ENCODE measurements around the gene KRTAP9-4. TPM values are rescaled to one million over a fixed set of nuclear protein-coding genes. Genes with fewer than 3 reads are reported as not detected.

The KRTAP9-4 gene
- total and polyA plus RNA-seq, 12 donors, result not detected

DNA sequence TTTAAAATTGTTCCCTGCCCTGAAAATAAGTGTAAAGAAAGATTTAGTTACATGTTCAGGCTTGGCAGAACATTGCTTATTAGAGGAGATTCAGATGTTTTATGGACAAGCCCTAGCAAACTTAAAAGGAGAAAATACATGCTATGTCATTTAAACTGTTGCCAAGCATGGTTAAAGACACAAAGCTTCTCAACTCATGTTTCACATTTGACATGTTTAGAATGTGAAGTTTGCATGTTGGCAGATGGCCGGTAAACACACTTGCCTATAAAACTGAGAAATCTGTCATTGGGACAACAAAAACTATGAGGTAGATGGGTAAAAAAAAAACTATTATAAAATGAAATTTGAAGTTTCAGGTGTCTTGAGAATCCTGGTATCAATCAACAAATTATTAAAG, 47.4 kb downstream of the KRTAP9-4 start:
- 89% methylated on average over 1 of the region's 1 CpG for WGBS, 2 donors
- Histone ChIP-seq H3K4me1 (peaks cover 0 to 2% (median 0%) of the 10 kb centered on the region in 9 donors), H3K27ac (no peak overlapping the region), H3K27me3 (peaks cover 0 to 15% (median 10%) of the 10 kb centered on the region in 7 donors), H3K36me3 (no peaks in the 10 kb centered on the region), H3K4me3 (no peak overlapping the region), H3K9me3 (peaks cover 0 to 18% (median 0%) of the 10 kb centered on the region in 11 donors)
- ATAC-seq (no peak), DNase-seq (no peak)
- TF ChIP-seq, protein P1, sequence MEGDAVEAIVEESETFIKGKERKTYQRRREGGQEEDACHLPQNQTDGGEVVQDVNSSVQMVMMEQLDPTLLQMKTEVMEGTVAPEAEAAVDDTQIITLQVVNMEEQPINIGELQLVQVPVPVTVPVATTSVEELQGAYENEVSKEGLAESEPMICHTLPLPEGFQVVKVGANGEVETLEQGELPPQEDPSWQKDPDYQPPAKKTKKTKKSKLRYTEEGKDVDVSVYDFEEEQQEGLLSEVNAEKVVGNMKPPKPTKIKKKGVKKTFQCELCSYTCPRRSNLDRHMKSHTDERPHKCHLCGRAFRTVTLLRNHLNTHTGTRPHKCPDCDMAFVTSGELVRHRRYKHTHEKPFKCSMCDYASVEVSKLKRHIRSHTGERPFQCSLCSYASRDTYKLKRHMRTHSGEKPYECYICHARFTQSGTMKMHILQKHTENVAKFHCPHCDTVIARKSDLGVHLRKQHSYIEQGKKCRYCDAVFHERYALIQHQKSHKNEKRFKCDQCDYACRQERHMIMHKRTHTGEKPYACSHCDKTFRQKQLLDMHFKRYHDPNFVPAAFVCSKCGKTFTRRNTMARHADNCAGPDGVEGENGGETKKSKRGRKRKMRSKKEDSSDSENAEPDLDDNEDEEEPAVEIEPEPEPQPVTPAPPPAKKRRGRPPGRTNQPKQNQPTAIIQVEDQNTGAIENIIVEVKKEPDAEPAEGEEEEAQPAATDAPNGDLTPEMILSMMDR (IDR thresholded peaks at IDR 0.05), result no peak
- intact Hi-C loops (cut with DNase I), result loop anchor here in 1 of 10 donors (10.0 kb wide), 1 partner anchor 352 kb away; no protein-coding TSS in a partner anchor

DNA sequence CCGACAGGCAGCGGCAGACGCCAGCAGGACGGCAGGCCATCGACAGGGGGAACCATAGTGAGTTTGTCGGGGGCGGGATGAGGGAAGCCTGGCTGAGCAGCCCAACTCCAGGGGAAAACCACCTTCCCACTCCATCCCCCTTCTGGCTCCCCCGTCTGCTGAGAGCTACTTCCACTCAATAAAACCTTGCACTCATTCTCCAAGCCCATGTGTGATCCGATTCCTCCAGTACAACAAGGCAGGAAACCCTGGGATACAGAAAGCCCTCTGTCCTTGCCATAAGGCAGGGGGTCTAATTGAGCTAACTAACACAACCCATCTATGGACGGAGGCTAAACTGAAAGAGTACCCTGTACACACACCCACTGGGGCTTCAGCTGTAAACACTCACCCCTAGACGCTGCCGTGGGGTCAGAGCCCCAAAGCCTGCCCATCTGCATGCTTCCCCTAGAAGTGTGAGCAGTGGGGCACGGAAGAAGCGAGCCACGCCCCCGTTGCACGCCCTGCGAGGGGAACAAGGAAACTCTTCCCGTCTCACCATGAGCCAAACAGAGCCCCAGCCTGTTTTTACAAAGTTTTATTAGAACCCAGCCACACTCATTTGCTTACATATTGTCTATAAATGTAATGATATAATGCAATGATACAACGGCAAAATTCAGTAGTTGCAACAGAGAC, 49.1 kb downstream of the KRTAP9-4 start:
- peaks cover 0 to 20% (median 0%) of the 10 kb centered on the region in 11 donors for H3K9me3 ChIP-seq
- intact Hi-C loops (cut with DNase I), result loop anchor here in 1 of 10 donors (10.0 kb wide), 1 partner anchor 354 kb away; no protein-coding TSS in a partner anchor
- no peaks in the 10 kb centered on the region for H3K36me3 ChIP-seq
- H3K4me1 ChIP-seq, result peaks cover 0 to 10% (median 4%) of the 10 kb centered on the region in 9 donors
- WGBS, 2 donors, result 84 to 85% methylated on average over 20 of the region's 20 CpGs
- DNase-seq (no peak), ATAC-seq (no peak)
- TF ChIP-seq, protein P1 (IDR thresholded peaks at IDR 0.05), result no peak
- no peak overlapping the region for H3K27ac ChIP-seq
- H3K27me3 ChIP-seq, result peaks cover 0 to 6% (median 0%) of the 10 kb centered on the region in 7 donors
- no peak overlapping the region for H3K4me3 ChIP-seq

Other genes with a start within 250 kb of the KRTAP9-4 start
Only the 30 nearest of the 41 such genes appear.
- not detected for gene KRTAP2-3, start 189.6 kb upstream of the KRTAP9-4 start, total RNA-seq
- not detected for gene KRTAP2-3, start 189.6 kb upstream of the KRTAP9-4 start, polyA plus RNA-seq
- not detected for gene KRTAP2-4, start 183.8 kb upstream of the KRTAP9-4 start, total RNA-seq
- not detected for gene KRTAP2-4, start 183.8 kb upstream of the KRTAP9-4 start, polyA plus RNA-seq
- gene KRTAP4-7, start 165.5 kb upstream of the KRTAP9-4 start, total RNA-seq, result not detected
- not detected for gene KRTAP4-7, start 165.5 kb upstream of the KRTAP9-4 start, polyA plus RNA-seq
- not detected for gene KRTAP4-8, start 151.5 kb upstream of the KRTAP9-4 start, total RNA-seq
- not detected for gene KRTAP4-8, start 151.5 kb upstream of the KRTAP9-4 start, polyA plus RNA-seq
- gene KRTAP4-16, start 147.5 kb upstream of the KRTAP9-4 start, total RNA-seq, result not detected
- not detected for gene KRTAP4-16, start 147.5 kb upstream of the KRTAP9-4 start, polyA plus RNA-seq
- gene KRTAP4-9, start 144.3 kb upstream of the KRTAP9-4 start, total RNA-seq, result not detected
- gene KRTAP4-9, start 144.3 kb upstream of the KRTAP9-4 start, polyA plus RNA-seq, result not detected
- gene KRTAP4-11, start 131.3 kb upstream of the KRTAP9-4 start, total RNA-seq, result not detected
- gene KRTAP4-11, start 131.3 kb upstream of the KRTAP9-4 start, polyA plus RNA-seq, result not detected
- not detected for gene KRTAP4-12, start 125.5 kb upstream of the KRTAP9-4 start, total RNA-seq
- gene KRTAP4-12, start 125.5 kb upstream of the KRTAP9-4 start, polyA plus RNA-seq, result not detected
- not detected for gene KRTAP4-6, start 109.1 kb upstream of the KRTAP9-4 start, total RNA-seq
- gene KRTAP4-6, start 109.1 kb upstream of the KRTAP9-4 start, polyA plus RNA-seq, result not detected
- not detected for gene KRTAP4-5, start 99.9 kb upstream of the KRTAP9-4 start, total RNA-seq
- gene KRTAP4-5, start 99.9 kb upstream of the KRTAP9-4 start, polyA plus RNA-seq, result not detected
- not detected for gene KRTAP4-4, start 88.9 kb upstream of the KRTAP9-4 start, total RNA-seq
- gene KRTAP4-4, start 88.9 kb upstream of the KRTAP9-4 start, polyA plus RNA-seq, result not detected
- gene KRTAP4-3, start 81.5 kb upstream of the KRTAP9-4 start, total RNA-seq, result not detected
- gene KRTAP4-3, start 81.5 kb upstream of the KRTAP9-4 start, polyA plus RNA-seq, result not detected
- not detected for gene KRTAP4-2, start 71.5 kb upstream of the KRTAP9-4 start, total RNA-seq
- not detected for gene KRTAP4-2, start 71.5 kb upstream of the KRTAP9-4 start, polyA plus RNA-seq
- gene KRTAP4-1, start 64.8 kb upstream of the KRTAP9-4 start, total RNA-seq, result not detected
- not detected for gene KRTAP4-1, start 64.8 kb upstream of the KRTAP9-4 start, polyA plus RNA-seq
- not detected for gene KRTAP9-1, start 59.8 kb upstream of the KRTAP9-4 start, total RNA-seq
- gene KRTAP9-1, start 59.8 kb upstream of the KRTAP9-4 start, polyA plus RNA-seq, result not detected
- gene KRTAP9-2, start 23.0 kb upstream of the KRTAP9-4 start, total RNA-seq, result not detected
- gene KRTAP9-2, start 23.0 kb upstream of the KRTAP9-4 start, polyA plus RNA-seq, result not detected
- gene KRTAP9-3, start 17.2 kb upstream of the KRTAP9-4 start, total RNA-seq, result not detected
- gene KRTAP9-3, start 17.2 kb upstream of the KRTAP9-4 start, polyA plus RNA-seq, result not detected
- not detected for gene KRTAP9-8, start 11.7 kb upstream of the KRTAP9-4 start, total RNA-seq
- not detected for gene KRTAP9-8, start 11.7 kb upstream of the KRTAP9-4 start, polyA plus RNA-seq
- not detected for gene KRTAP9-9, start 5.7 kb downstream of the KRTAP9-4 start, total RNA-seq
- not detected for gene KRTAP9-9, start 5.7 kb downstream of the KRTAP9-4 start, polyA plus RNA-seq
- not detected for gene KRTAP9-6, start 15.7 kb downstream of the KRTAP9-4 start, total RNA-seq
- not detected for gene KRTAP9-6, start 15.7 kb downstream of the KRTAP9-4 start, polyA plus RNA-seq
- not detected for gene KRTAP9-7, start 26.0 kb downstream of the KRTAP9-4 start, total RNA-seq
- gene KRTAP9-7, start 26.0 kb downstream of the KRTAP9-4 start, polyA plus RNA-seq, result not detected
- gene KRTAP29-1, start 53.2 kb downstream of the KRTAP9-4 start, total RNA-seq, result not detected
- not detected for gene KRTAP29-1, start 53.2 kb downstream of the KRTAP9-4 start, polyA plus RNA-seq
- gene KRTAP16-1, start 59.6 kb downstream of the KRTAP9-4 start, total RNA-seq, result not detected
- gene KRTAP16-1, start 59.6 kb downstream of the KRTAP9-4 start, polyA plus RNA-seq, result not detected
- gene KRTAP17-1, start 66.0 kb downstream of the KRTAP9-4 start, total RNA-seq, result not detected
- not detected for gene KRTAP17-1, start 66.0 kb downstream of the KRTAP9-4 start, polyA plus RNA-seq
- not detected for gene KRT33A, start 101.1 kb downstream of the KRTAP9-4 start, total RNA-seq
- not detected for gene KRT33A, start 101.1 kb downstream of the KRTAP9-4 start, polyA plus RNA-seq
- not detected for gene KRT33B, start 120.1 kb downstream of the KRTAP9-4 start, total RNA-seq
- gene KRT33B, start 120.1 kb downstream of the KRTAP9-4 start, polyA plus RNA-seq, result not detected
- not detected for gene KRT34, start 132.6 kb downstream of the KRTAP9-4 start, total RNA-seq
- not detected for gene KRT34, start 132.6 kb downstream of the KRTAP9-4 start, polyA plus RNA-seq
- not detected for gene KRT31, start 147.9 kb downstream of the KRTAP9-4 start, total RNA-seq
- gene KRT31, start 147.9 kb downstream of the KRTAP9-4 start, polyA plus RNA-seq, result under 1 TPM in 1 of 2 donors, not detected in 1; 0.01 TPM
- not detected for gene KRT37, start 174.9 kb downstream of the KRTAP9-4 start, total RNA-seq
- gene KRT37, start 174.9 kb downstream of the KRTAP9-4 start, polyA plus RNA-seq, result not detected
- gene KRT38, start 191.3 kb downstream of the KRTAP9-4 start, total RNA-seq, result not detected
- gene KRT38, start 191.3 kb downstream of the KRTAP9-4 start, polyA plus RNA-seq, result not detected